Measurements from ENCODE around the gene ZBTB11.
A peak's percentile ranks its signal among the peaks of the same experiment; 100 is the strongest.
"Not testable (repeated sequence)": the region's sequence is repeated elsewhere in the genome, so short reads cannot be mapped to it uniquely, and the experiment has no call there.

Gene ZBTB11

DNA sequence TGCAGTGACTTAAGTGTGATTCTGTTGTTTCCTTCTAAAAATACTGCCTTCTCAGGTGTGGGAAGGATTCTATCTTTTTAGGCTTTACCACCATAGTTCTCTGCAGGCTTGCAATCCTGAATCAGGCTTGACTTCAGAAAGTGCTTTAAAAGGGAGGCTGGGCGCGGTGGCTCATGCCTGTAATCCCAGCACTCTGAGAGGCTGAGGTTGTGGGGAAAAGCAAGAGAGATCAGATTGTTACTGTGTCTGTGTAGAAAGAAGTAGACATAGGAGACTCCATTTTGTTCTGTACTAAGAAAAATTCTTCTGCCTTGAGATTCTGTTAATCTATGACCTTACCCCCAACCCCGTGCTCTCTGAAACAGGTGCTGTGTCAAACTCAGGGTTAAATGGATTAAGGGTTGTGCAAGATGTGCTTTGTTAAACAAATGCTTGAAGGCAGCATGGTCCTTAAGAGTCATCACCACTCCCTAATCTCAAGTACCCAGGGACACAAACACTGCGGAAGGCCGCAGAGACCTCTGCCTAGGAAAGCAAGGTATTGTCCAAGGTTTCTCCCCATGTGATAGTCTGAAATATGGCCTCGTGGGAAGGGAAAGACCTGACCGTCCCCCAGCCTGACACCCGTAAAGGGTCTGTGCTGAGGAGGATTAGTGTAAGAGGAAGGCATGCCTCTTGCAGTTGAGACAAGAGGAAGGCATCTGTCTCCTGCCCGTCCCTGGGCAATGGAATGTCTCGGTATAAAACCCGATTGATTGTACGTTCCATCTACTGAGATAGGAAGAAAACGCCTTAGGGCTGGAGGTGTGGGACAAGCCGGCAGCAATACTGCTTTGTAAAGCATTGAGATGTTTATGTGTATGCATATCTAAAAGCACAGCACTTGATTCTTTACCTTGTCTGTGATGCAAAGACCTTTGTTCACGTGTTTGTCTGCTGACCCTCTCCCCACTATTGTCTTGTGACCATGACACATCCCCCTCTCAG, 15.0 kb upstream of the ZBTB11 start:
- DNase-seq, result not testable (repeated sequence)

DNA sequence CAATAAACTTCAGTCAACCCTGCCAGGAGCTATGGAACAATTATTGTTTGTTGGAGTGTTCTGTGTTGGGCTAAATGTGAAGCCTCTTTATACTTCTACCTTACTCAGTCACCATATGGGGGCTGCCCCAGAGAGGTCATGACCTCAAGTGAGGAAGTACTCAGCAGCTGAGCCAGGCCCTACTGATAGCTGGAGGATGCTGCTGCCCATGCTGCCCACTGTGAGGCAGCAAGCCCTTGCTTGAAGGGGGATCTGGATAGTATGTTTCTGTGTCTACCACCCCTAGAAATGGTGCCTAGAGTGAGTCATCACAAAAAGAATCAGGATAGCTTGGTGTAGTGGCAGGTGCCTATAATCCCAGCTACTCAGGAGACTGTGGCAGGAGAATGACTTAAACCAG, 14.0 kb upstream of the ZBTB11 start:
- DNase-seq, result no peak

GRCh38 chr3:101689286-101689685, 12.4 kb upstream of the ZBTB11 start:
- DNase-seq, result no peak

- DNase-seq, result no peak
These were observed 10.4 kb upstream of the ZBTB11 start for GRCh38 chr3:101687142-101687931.

DNA sequence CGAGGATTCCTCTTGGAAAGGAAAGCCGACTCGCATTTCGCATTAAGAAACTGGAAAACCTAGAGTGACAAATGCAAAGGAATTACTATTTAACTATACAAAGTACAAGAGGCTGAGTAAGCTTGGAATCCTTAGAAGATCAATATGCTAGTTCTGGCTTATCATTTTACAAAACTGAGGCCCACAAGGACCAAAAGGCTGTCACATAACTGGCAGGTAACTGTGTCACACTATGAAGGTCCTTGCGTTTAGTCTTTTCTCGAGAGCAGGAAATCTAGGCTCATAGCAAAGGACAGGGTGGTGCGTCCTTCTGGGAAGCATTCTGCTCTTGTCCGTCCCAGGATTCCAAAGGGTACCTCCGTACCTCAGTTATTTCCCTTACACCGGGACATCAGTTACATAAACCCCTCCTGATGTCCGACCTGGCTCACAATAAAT, 9.0 kb upstream of the ZBTB11 start:
- no peak for DNase-seq

- DNase-seq, result no peak
These were observed 8.1 kb upstream of the ZBTB11 start for GRCh38 chr3:101685050-101685400.

- no peak for DNase-seq
These were observed 3.5 kb upstream of the ZBTB11 start for GRCh38 chr3:101680466-101680865.

GRCh38 chr3:101678837-101679236, 1.9 kb upstream of the ZBTB11 start:
- not testable (repeated sequence) for DNase-seq

DNA sequence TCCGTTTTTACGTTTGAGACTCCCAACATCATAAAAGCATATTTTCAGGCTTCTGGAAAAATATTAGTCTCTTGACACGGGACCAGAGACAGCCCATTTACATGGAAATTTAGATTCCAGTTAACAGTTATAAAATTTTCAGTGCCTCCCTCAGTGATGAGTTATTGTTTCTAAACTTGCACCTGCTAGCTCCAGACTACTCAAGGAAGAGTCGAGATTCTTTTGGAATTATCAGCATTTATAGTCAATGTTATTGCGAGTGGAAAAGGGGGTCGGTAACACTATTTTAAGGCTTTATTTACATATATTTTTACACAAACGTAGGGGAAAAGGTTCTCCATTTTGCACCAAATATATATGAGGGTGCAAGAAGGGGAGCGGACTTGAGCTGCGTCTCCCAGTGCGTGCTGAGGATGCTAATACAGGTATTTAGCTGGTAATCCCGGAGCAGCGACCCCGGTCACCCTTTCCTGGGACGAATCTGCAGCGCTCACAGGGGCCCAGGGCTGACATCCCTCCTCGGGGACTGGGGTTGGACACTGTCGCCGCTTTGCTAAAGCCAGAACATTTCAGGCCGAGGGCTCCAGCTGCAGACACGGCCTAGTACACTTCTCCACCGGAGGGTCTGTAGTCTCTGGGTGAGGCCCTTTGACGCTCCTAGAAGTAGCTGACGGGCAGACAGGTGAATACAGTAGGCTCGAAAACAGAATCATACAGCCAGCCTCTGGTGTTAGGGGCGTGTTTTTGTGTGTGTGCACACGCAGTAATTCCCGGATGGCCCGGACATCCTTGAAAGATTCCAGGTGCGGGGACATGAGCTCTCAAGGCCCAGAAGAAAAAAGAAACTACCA, 729 bp upstream of the ZBTB11 start:
- DNase-seq, result no peak

DNA sequence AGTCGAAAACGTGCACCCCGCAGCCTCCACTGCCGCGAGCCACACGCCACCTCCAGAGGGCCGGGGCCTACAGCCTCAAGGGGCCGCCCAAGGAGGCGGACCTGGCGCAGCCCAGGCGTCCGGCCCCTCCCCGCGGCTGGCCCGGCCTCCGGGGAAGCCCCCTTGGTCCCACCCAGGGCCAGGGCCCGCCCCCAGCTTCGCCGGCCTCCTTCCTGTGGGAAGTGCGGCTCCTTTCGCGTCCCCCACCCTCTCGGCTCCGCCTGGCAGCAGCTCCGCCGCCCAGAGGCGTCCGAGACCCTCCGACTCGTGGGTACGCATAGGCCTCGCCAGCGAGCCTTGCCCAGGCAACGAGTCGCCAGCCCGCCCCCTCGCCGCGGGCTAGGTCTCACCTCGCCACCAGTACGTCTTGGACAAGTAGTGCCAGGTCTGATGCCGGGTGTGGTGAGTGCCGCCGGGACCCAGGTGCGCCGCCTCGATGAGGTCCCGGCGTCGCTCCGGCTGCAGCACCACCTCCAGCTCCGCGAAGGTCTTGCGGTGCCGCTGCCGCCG, 642 bp downstream of the ZBTB11 start:
- peak; percentile 97 for DNase-seq

DNA sequence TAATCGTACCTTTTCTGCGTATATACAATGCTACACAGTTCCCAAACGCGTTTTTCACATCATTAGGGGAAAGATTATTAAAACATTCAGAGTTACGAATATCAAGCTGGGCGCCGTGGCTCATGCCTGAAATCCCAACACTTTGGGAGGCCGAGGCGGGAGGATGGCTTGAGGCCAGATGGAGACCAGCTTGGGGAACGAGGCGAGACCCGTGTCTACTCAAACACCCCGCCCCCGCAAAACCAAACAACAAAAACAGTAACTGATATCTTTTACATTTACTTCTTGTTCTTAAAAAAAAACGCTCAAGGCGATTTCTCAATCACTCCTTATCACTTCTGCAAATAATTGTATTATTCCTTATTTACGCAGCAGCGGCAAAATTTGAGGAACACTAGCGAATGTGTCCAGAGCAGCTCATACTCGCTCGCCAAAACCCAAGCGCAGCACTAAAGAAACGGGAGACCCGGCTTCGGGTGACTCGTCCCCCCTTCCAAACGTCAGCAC, 1.2 kb downstream of the ZBTB11 start:
- no peak for DNase-seq

- no peak for DNase-seq
These were observed 2.4 kb downstream of the ZBTB11 start for GRCh38 chr3:101674518-101674917.

DNA sequence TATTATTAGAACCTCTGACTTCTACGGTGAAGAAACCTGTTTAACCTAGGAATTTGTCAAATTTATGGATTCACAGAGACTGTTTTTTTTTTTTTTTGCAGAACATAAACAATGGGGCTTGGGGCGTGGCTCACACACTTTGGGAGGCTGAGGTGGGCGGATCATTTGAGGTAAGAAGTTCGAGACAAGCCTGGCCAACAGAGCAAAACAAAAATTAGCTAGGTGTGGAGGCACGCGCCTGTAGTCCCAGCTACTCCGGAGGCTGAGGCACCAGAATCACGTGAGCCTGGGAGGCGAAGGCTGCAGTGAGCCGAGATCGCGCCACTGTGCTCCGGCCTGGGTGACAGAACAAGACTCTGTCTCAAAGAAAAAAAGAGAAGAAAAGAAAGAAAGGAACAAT, 3.0 kb downstream of the ZBTB11 start:
- no peak for DNase-seq

GRCh38 chr3:101671014-101671413, 5.9 kb downstream of the ZBTB11 start:
- no peak for DNase-seq

GRCh38 chr3:101667844-101668243, 9.1 kb downstream of the ZBTB11 start:
- DNase-seq, result no peak

DNA sequence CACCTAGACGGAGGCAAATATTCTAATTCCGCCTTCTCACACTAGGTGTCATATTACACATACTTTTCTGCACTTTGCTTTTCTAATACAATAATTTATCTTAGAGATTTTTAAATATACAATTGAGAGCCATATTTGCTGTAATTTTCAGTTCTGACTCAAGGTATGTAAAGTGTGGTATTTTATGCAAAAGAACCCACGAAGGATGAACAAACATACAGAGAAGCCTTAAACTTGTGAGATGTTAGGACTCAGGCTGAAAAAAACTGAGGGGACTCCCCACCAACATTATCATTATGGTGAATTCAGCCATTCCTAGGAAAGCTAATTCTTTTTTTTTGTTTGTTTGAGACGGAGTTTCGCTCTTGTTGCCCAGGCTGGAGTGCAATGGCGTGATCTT, 9.6 kb downstream of the ZBTB11 start:
- no peak for DNase-seq

GRCh38 chr3:101665851-101666250, 11.1 kb downstream of the ZBTB11 start:
- DNase-seq, result no peak

GRCh38 chr3:101665357-101665756, 11.6 kb downstream of the ZBTB11 start:
- DNase-seq, result no peak

- DNase-seq, result no peak
These were observed 16.2 kb downstream of the ZBTB11 start for GRCh38 chr3:101660714-101661113.

GRCh38 chr3:101656651-101657050, 20.3 kb downstream of the ZBTB11 start:
- no peak for DNase-seq

- no peak for DNase-seq
These were observed 30.2 kb downstream of the ZBTB11 start for GRCh38 chr3:101646726-101647125.

GRCh38 chr3:101643861-101644613, 32.9 kb downstream of the ZBTB11 start:
- no peak for DNase-seq

All from activated naive CD4-positive, alpha-beta T cell treated with anti-CD3 and anti-CD28 coated beads, Interleukin-2, amount 50 U/mL, for 16 hours (primary cell).